HUES64 (cell line): ENCODE results near the gene SLC6A3.
"Not testable (repeated sequence)": the region's sequence is repeated elsewhere in the genome, so short reads cannot be mapped to it uniquely, and the experiment has no call there.

ENCODE experiments used
- H3K27ac ChIP-seq: 2 replicates; pipeline ENCODE4 v1.7.0; 2013; ENCODE audit warnings: low read depth, low read length, inconsistent platforms
- H3K27me3 ChIP-seq: 2 replicates; pipeline ENCODE4 v1.6.1; 2013; ENCODE audit warnings: mild to moderate bottlenecking, low read length; ENCODE audit not compliant: insufficient read depth
- H3K36me3 ChIP-seq: 2 replicates; pipeline ENCODE4 v1.6.1; 2013; ENCODE audit warnings: mild to moderate bottlenecking, low read length; ENCODE audit not compliant: insufficient read depth
- H3K4me1 ChIP-seq: 2 replicates; pipeline ENCODE4 v1.6.1; 2013; ENCODE audit warnings: mild to moderate bottlenecking, low read length, moderate library complexity; ENCODE audit not compliant: insufficient read depth
- H3K4me3 ChIP-seq: 2 replicates; pipeline ENCODE4 v1.5.1; 2013; ENCODE audit warnings: mild to moderate bottlenecking, low read length, moderate library complexity
- H3K9ac ChIP-seq: 2 replicates; pipeline ENCODE4 v1.6.1; 2013; ENCODE audit warnings: mild to moderate bottlenecking, low read depth, low read length
- H3K9me3 ChIP-seq: 2 replicates; pipeline ENCODE4 v1.6.1; 2013; ENCODE audit warnings: low read depth, low read length; ENCODE audit not compliant: insufficient read depth
- WGBS: fragments of 150-250, 120-280 bp; methylation state at CpG from one replicate; pipeline ENCODE4 v1.1.7; 2013; ENCODE audit warnings: missing lambda C conversion rate; 5-methylcytosine and 5-hydroxymethylcytosine counted together

SLC6A3 gene

DNA sequence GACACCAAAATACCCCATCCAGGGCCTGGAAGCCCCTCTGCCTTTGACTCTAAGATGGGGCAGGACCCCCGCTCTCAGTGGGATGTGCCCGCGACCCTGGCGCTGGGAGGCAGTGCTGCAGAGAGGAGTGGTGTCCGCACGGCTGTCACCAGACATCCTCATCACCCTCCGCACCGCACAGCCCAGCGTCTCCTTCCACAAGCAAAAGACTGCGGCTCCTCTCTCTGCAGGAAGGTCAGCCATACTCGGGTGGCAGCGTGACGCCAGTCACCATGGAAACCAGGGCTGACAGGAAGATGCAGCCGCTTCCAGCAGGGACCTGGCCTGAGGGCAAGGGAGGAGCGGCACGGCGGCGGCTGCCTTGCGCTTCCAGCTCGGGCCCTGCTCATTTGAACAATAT, 17.1 kb upstream of the SLC6A3 start:
- Histone ChIP-seq H3K9me3 (peaks cover 21% of the 10 kb centered on the region), H3K4me3 (no peak overlapping the region), H3K36me3 (peaks cover 97% of the 10 kb centered on the region), H3K27ac (no peak overlapping the region), H3K4me1 (no peaks in the 10 kb centered on the region), H3K9ac (no peak overlapping the region), H3K27me3 (no peaks in the 10 kb centered on the region)
- 90% methylated on average over 20 of the region's 20 CpGs for WGBS

DNA sequence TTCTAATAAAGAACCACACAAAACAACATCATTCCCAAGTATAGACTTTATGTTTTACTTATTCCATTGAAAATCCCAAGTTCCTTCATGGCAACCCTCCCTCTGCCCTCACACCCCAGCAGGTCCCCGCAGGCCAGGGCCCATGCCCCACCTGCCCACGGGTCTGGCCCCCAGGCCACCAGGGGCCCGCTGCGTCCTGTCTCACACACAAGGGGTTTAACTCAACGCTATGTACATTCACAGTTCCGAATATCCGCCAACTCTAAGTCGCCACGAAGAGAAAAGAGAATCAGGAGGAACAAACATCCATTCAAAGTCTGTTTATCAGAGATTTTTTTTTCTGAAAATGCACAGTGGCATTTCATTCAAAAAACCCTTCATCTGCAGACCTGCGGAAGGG, 16.2 kb upstream of the SLC6A3 start:
- H3K9ac ChIP-seq: no peak overlapping the region
- H3K9me3 ChIP-seq: peaks cover 31% of the 10 kb centered on the region
- H3K36me3 ChIP-seq: peaks cover 90% of the 10 kb centered on the region
- no peak overlapping the region for H3K4me3 ChIP-seq
- no peaks in the 10 kb centered on the region for H3K27me3 ChIP-seq
- WGBS: 96% methylated on average over 10 of the region's 10 CpGs
- H3K27ac ChIP-seq: no peak overlapping the region
- no peaks in the 10 kb centered on the region for H3K4me1 ChIP-seq

- Histone ChIP-seq H3K27ac (no peak overlapping the region), H3K36me3 (peaks cover 78% of the 10 kb centered on the region)
- 97% methylated on average over 16 of the region's 16 CpGs for WGBS
Measured at GRCh38 chr5:1460054-1460682, 14.9 kb upstream of the SLC6A3 start.

DNA sequence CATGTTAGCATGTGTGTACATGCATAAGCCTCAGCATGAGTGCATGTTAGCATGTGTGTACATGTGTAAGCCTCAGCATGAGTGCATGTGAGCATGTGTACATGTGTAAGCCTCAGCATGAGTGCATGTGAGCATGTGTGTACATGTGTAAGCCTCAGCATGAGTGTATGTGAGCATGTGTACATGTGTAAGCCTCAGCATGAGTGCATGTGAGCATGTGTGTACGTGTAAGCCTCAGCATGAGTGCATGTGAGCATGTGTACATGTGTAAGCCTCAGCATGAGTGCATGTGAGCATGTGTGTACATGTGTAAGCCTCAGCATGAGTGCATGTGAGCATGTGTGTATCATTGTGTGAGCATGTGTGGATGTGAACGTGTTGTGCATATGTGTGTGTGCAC, 14.2 kb upstream of the SLC6A3 start:
- not testable (repeated sequence) for H3K27ac ChIP-seq, H3K9ac ChIP-seq, H3K4me3 ChIP-seq, H3K27me3 ChIP-seq, H3K4me1 ChIP-seq
- H3K9me3 ChIP-seq: peaks cover 49% of the 10 kb centered on the region
- WGBS: 97% methylated on average over 2 of the region's 2 CpGs
- H3K36me3 ChIP-seq: peaks cover 70% of the 10 kb centered on the region

More at GRCh38 chr5:1460054-1460682, 14.9 kb upstream of the SLC6A3 start:
- Histone ChIP-seq H3K9ac (no peak overlapping the region), H3K4me1 (no peaks in the 10 kb centered on the region), H3K27me3 (no peaks in the 10 kb centered on the region), H3K9me3 (peaks cover 42% of the 10 kb centered on the region), H3K4me3 (no peak overlapping the region)

- not testable (repeated sequence) for H3K27ac ChIP-seq, H3K4me1 ChIP-seq, H3K27me3 ChIP-seq, H3K4me3 ChIP-seq, H3K9ac ChIP-seq
- 85% methylated on average over 6 of the region's 20 CpGs for WGBS
- Histone ChIP-seq H3K36me3 (peaks cover 39% of the 10 kb centered on the region), H3K9me3 (peaks cover 59% of the 10 kb centered on the region)
Measured at GRCh38 chr5:1456110-1456881, 11.1 kb upstream of the SLC6A3 start.

GRCh38 chr5:1453613-1454012, 8.4 kb upstream of the SLC6A3 start:
- peaks cover 10% of the 10 kb centered on the region for H3K27me3 ChIP-seq

DNA sequence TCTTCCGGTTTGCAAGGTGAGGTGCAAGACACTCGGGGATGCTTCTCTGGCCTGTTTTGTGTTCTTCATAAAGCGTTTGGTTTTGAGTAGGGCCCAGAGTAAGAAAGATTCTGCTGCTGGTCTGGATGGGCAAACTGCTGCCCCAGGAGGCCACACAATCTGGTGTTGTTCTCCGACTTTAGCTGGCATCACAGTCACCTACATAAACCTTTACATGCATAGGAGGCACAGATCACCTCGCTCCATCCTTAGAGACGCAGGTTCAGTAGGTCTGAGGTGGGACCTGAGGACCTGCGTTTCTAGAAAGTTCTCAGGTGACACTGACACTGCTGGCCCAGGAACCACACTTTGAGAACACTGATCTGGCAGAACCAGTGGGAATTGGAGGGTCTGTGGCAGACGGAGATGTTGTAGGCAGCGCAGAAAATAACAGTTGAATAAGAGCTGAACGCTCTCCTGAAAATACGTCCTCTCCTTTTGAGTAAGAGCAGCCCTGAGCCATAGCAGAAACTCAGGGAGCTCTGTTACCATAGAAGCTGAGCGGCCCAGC, 3.9 kb upstream of the SLC6A3 start:
- Histone ChIP-seq H3K27ac (no peak overlapping the region), H3K4me1 (no peaks in the 10 kb centered on the region), H3K36me3 (no peaks in the 10 kb centered on the region), H3K9ac (no peak overlapping the region), H3K4me3 (no peak overlapping the region), H3K27me3 (peaks cover 53% of the 10 kb centered on the region), H3K9me3 (peaks cover 8% of the 10 kb centered on the region; the same call in 1 of the 2 replicates)
- WGBS: 89% methylated on average over 12 of the region's 12 CpGs

More at GRCh38 chr5:1453613-1454012, 8.4 kb upstream of the SLC6A3 start:
- Histone ChIP-seq H3K9ac (no peak overlapping the region), H3K4me3 (no peak overlapping the region), H3K4me1 (no peaks in the 10 kb centered on the region), H3K9me3 (peaks cover 51% of the 10 kb centered on the region), H3K27ac (no peak overlapping the region), H3K36me3 (peaks cover 15% of the 10 kb centered on the region; the same call in 1 of the 2 replicates)
- WGBS: 87% methylated on average over 2 of the region's 2 CpGs

GRCh38 chr5:1448511-1449011, 3.3 kb upstream of the SLC6A3 start:
- Histone ChIP-seq H3K9me3 (peaks cover 2% of the 10 kb centered on the region; the same call in 1 of the 2 replicates), H3K27ac (no peak overlapping the region), H3K27me3 (peaks cover 59% of the 10 kb centered on the region), H3K36me3 (no peaks in the 10 kb centered on the region), H3K9ac (no peak overlapping the region), H3K4me1 (no peaks in the 10 kb centered on the region), H3K4me3 (no peak overlapping the region)
- WGBS: 88% methylated on average over 5 of the region's 5 CpGs

DNA sequence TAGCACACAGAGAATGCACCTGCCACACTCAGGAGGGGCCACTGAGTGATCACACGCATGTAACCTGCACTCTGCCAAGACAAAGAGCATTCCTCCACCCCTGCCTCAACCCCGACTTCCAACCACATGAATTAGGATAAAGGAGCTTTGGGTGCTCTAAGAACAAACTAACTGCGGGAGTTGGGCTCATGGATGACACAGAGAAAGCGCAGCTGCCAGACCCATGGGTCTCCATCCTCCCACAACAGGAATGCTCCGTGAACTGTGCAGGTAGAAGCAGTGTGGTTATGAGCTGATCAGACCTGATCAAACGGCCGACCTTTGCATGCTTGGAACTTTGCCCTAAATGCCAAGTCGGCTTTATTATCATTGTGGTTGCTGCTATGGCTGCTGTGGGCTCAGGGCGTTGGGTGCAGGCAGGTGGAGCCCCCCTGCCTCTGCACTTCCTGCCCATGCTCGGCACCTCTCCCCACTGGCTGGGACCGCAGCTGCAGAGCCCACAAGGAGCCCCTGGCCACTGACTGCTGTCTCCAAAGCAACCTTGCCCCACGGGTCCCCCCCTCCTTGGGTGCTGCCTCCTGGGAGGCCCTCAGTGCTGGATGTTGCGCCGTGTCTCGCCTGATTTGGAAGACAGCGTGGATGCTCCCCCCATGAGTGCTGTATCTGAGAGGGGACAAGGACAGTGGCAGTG, 2.6 kb upstream of the SLC6A3 start:
- Histone ChIP-seq H3K36me3 (no peaks in the 10 kb centered on the region), H3K27me3 (peaks cover 67% of the 10 kb centered on the region), H3K4me3 (no peak overlapping the region), H3K4me1 (no peaks in the 10 kb centered on the region), H3K27ac (no peak overlapping the region), H3K9ac (no peak overlapping the region), H3K9me3 (0 out of 2 replicates have a peak, but pooled peaks cover 2% of the 10 kb centered on the region)
- 82% methylated on average over 16 of the region's 16 CpGs for WGBS

- Histone ChIP-seq H3K9ac (no peak overlapping the region), H3K27ac (no peak overlapping the region), H3K9me3 (no peaks in the 10 kb centered on the region), H3K27me3 (peaks cover 75% of the 10 kb centered on the region), H3K4me3 (no peak overlapping the region), H3K4me1 (no peaks in the 10 kb centered on the region), H3K36me3 (no peaks in the 10 kb centered on the region)
- WGBS: 37% methylated on average over 14 of the region's 16 CpGs
Measured at GRCh38 chr5:1446602-1447343, 1.5 kb upstream of the SLC6A3 start.
